Measurements from ENCODE around the gene ARHGAP32.

DNA sequence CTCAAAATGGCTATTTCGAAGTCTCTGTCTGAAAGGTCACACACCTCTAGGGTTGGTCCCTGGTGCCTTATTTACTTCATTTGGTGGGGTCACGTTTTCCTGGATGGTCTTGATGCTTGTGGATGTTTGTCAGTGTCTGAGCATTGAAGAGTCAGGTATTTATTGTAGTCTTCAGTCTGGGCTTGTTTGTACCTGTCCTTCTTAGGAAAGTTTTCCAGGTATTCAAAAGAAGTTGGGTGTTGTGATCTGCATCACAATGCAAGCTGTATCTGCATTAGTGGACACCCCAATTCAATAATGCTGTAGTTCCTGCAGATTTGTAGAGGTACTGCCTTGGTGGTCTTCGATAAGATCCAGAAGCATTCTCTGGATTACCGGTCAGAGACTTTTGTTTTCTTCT is 186.0 kb downstream of the ARHGAP32 start:
- TF ChIP-seq, protein P1, sequence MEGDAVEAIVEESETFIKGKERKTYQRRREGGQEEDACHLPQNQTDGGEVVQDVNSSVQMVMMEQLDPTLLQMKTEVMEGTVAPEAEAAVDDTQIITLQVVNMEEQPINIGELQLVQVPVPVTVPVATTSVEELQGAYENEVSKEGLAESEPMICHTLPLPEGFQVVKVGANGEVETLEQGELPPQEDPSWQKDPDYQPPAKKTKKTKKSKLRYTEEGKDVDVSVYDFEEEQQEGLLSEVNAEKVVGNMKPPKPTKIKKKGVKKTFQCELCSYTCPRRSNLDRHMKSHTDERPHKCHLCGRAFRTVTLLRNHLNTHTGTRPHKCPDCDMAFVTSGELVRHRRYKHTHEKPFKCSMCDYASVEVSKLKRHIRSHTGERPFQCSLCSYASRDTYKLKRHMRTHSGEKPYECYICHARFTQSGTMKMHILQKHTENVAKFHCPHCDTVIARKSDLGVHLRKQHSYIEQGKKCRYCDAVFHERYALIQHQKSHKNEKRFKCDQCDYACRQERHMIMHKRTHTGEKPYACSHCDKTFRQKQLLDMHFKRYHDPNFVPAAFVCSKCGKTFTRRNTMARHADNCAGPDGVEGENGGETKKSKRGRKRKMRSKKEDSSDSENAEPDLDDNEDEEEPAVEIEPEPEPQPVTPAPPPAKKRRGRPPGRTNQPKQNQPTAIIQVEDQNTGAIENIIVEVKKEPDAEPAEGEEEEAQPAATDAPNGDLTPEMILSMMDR (IDR thresholded peaks at IDR 0.05), result no peak
- TF ChIP-seq POLR2A (IDR thresholded peaks at IDR 0.05), result no peak

Measured in thyroid gland (tissue), 4 donors.